GM19468 (cell line): ENCODE measurements around the gene RPS4Y1.
"Not testable (repeated sequence)": the region's sequence is repeated elsewhere in the genome, so short reads cannot be mapped to it uniquely, and the experiment has no call there.

Experiments
- ATAC-seq: cut with Tn5 transposase; IDR thresholded peaks from one replicate; pipeline ENCODE4 v1.9.1; 2021; ENCODE audit warnings: mild to moderate bottlenecking, moderate library complexity, moderate number of reproducible peaks; ENCODE audit not compliant: unreplicated experiment; ENCODE audit errors: extremely low read depth

RPS4Y1 gene

GRCh38 chrY:2841471-2841893, at the start of gene RPS4Y1:
TSS of gene RPS4Y1 (plus strand) at chrY:2841602. CDS start at chrY:2841625, 23 bp downstream.
- no peak for ATAC-seq

GRCh38 chrY:2796977-2797523, 44.4 kb upstream of the RPS4Y1 start:
- no peak for ATAC-seq

GRCh38 chrY:2797991-2798390, 43.4 kb upstream of the RPS4Y1 start:
- ATAC-seq, result no peak

GRCh38 chrY:2800246-2800645, 41.2 kb upstream of the RPS4Y1 start:
- ATAC-seq, result no peak

- not testable (repeated sequence) for ATAC-seq
These were observed 24.1 kb upstream of the RPS4Y1 start for GRCh38 chrY:2817146-2817896.

- ATAC-seq, result no peak
These were observed 16.9 kb upstream of the RPS4Y1 start for GRCh38 chrY:2824471-2824870.

GRCh38 chrY:2828497-2828896, 12.9 kb upstream of the RPS4Y1 start:
- ATAC-seq, result no peak

- ATAC-seq, result no peak
These were observed 6.2 kb upstream of the RPS4Y1 start for GRCh38 chrY:2835230-2835629.

- no peak for ATAC-seq
These were observed 4.3 kb upstream of the RPS4Y1 start for GRCh38 chrY:2837078-2837477.

- ATAC-seq, result no peak
These were observed 3.5 kb upstream of the RPS4Y1 start for GRCh38 chrY:2837932-2838331.

GRCh38 chrY:2846791-2847190, 5.4 kb downstream of the RPS4Y1 start:
- ATAC-seq, result no peak

- no peak for ATAC-seq
These were observed 7.0 kb downstream of the RPS4Y1 start for GRCh38 chrY:2848384-2848783.

- ATAC-seq, result no peak
These were observed 8.0 kb downstream of the RPS4Y1 start for GRCh38 chrY:2849368-2849767.

- no peak for ATAC-seq
These were observed 12.9 kb downstream of the RPS4Y1 start for GRCh38 chrY:2854145-2854774.

GRCh38 chrY:2857068-2857467, 15.7 kb downstream of the RPS4Y1 start:
- no peak for ATAC-seq

GRCh38 chrY:2857686-2858085, 16.3 kb downstream of the RPS4Y1 start:
- no peak for ATAC-seq

- ATAC-seq, result no peak
These were observed 18.4 kb downstream of the RPS4Y1 start for GRCh38 chrY:2859782-2860181.

- no peak for ATAC-seq
These were observed 19.1 kb downstream of the RPS4Y1 start for GRCh38 chrY:2860511-2860910.

GRCh38 chrY:2866581-2866980, 25.2 kb downstream of the RPS4Y1 start:
- ATAC-seq, result no peak

GRCh38 chrY:2867469-2867868, 26.1 kb downstream of the RPS4Y1 start:
- no peak for ATAC-seq

- ATAC-seq, result no peak
These were observed 26.7 kb downstream of the RPS4Y1 start for GRCh38 chrY:2868035-2868607.
